ENCODE data around the gene LCN2.

The LCN2 gene

DNA sequence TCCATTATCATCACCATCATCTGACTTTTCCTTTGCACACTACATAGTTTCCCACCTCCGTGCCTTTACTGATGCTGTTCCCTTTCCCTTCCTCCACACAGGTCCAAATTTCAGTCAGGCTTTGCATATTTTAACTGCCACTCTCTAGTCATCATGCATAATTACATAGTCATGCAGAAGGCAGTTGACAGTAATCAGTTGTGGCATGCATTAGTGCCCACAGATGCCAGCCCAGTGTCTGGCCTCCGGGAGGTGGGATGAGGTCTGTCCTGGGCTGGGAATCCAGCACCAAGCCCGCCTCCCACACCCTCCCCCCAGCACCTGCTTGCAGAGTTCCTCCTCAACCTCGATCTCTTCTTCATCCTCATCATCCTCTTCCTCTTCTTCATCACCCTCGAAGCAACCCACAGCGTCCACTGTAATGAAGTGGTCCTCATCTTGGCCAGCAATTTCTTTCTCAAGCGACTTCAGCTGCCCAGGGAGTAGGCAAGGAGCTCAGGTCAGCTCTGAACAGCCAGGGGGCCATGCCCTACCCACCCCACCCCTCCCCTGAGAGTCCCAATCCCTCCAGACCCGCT lies 19.6 kb downstream of the LCN2 start:
- H3K9me3 ChIP-seq (ENCODE audit: control extremely low read depth in 1 of 5, control insufficient read depth in 4 of 5, insufficient read depth in 2 of 5, low read depth in 1 of 5, low read length in 4 of 5) = no peaks in the 10 kb centered on the region
- no peaks in the 10 kb centered on the region for H3K27me3 ChIP-seq (replicated peaks in 2 of 5; ENCODE audit: control insufficient read depth in 4 of 5, insufficient read depth in 5 of 5, low read length in 4 of 5)
- WGBS (ENCODE audit: insufficient coverage) = 100% methylated on average over 8 of the region's 8 CpGs
- no peak overlapping the region for H3K4me3 ChIP-seq (ENCODE audit: control insufficient read depth in 1 of 7, extremely low read depth in 1 of 7, insufficient read depth in 4 of 7, low read depth in 2 of 7, low read length in 6 of 7)
- H3K36me3 ChIP-seq (ENCODE audit: control insufficient read depth in 4 of 4, insufficient read depth in 4 of 4, low read length in 3 of 4) = peaks cover 10 to 63% (median 43%) of the 10 kb centered on the region in 4 experiments
- DNase-seq = peak in 1 of 3 donors; percentile 17
- ChIA-PET POLR2A (no interaction called here), CTCF (interaction anchor here (0.6 kb wide), 2 partner anchors 13 to 20 kb away, joined by 3 read pairs; no protein-coding TSS in a partner anchor)
- no peaks in the 10 kb centered on the region for H3K4me1 ChIP-seq (ENCODE audit: control extremely low read depth in 1 of 4, control insufficient read depth in 4 of 4, insufficient read depth in 4 of 4, low read length in 3 of 4)
- H3K27ac ChIP-seq (ENCODE audit: insufficient read depth in 1 of 2, low read depth in 1 of 2, low read length in 2 of 2, poor library complexity in 1 of 2, severe bottlenecking in 2 of 2) = no peak overlapping the region

DNA sequence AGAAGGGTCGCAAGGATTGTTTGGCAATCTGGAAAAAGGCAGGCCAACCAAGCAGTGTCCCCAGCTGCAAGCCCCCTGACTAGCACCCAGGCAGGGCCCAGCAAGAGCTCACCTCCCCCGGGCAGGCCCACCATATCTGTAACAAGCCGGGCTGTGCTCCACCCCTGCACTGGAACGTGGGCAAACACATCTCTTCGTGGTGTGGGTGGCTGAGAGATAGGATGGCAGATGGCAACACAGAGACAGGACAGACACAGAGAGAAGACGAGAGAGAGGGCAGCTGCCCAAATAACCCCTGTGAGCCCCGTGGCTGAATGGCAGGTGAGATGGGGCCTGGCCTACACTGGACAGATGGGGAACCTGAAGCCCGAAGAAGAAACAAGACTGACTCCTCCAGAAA lies 20.2 kb downstream of the LCN2 start:
- 96% methylated on average over 7 of the region's 8 CpGs for WGBS (ENCODE audit: insufficient coverage)

DNA sequence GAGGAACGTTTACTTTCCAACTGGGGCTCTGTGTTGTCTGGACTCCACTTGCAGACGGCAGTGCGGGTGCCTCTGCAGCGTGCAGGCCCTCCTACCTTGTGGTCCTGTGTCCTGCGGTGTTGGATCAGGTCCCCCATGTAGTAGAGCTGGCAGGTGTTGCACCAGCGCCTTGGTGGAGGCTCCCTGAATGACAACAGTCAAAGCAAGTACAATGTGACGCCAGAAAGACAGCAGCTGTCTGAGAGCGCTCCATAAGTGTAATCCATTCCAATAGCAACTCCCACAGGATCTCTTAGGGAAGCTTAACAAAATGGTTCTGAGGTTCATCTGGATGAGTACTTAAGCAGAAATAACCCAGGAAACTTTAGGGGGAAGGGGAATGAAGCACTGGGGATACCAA lies 20.7 kb downstream of the LCN2 start:
- Histone ChIP-seq H3K4me1 (ENCODE audit: control extremely low read depth in 1 of 4, control insufficient read depth in 4 of 4, insufficient read depth in 4 of 4, low read length in 3 of 4) (no peaks in the 10 kb centered on the region), H3K36me3 (ENCODE audit: control insufficient read depth in 4 of 4, insufficient read depth in 4 of 4, low read length in 3 of 4) (peaks cover 9 to 61% (median 37%) of the 10 kb centered on the region in 4 experiments), H3K27ac (ENCODE audit: insufficient read depth in 1 of 2, low read depth in 1 of 2, low read length in 2 of 2, poor library complexity in 1 of 2, severe bottlenecking in 2 of 2) (no peak overlapping the region), H3K4me3 (ENCODE audit: control insufficient read depth in 1 of 7, extremely low read depth in 1 of 7, insufficient read depth in 4 of 7, low read depth in 2 of 7, low read length in 6 of 7) (no peak overlapping the region), H3K9me3 (ENCODE audit: control extremely low read depth in 1 of 5, control insufficient read depth in 4 of 5, insufficient read depth in 2 of 5, low read depth in 1 of 5, low read length in 4 of 5) (no peaks in the 10 kb centered on the region), H3K27me3 (replicated peaks in 2 of 5; ENCODE audit: control insufficient read depth in 4 of 5, insufficient read depth in 5 of 5, low read length in 4 of 5) (no peaks in the 10 kb centered on the region)
- ChIA-PET CTCF (interaction anchor here (1.0 to 1.2 kb wide), 2 partner anchors 9 to 14 kb away, joined by 3 to 4 read pairs; no protein-coding TSS in a partner anchor), POLR2A (no interaction called here)
- no peak for DNase-seq
- 100% methylated on average over 5 of the region's 8 CpGs for whole genome bisulfite sequencing (ENCODE audit: insufficient coverage)

More for the DNA sequence above, 20.2 kb downstream of the LCN2 start:
- H3K9me3 ChIP-seq (ENCODE audit: control extremely low read depth in 1 of 5, control insufficient read depth in 4 of 5, insufficient read depth in 2 of 5, low read depth in 1 of 5, low read length in 4 of 5) = no peaks in the 10 kb centered on the region
- no peaks in the 10 kb centered on the region for H3K27me3 ChIP-seq (replicated peaks in 2 of 5; ENCODE audit: control insufficient read depth in 4 of 5, insufficient read depth in 5 of 5, low read length in 4 of 5)
- H3K4me1 ChIP-seq (ENCODE audit: control extremely low read depth in 1 of 4, control insufficient read depth in 4 of 4, insufficient read depth in 4 of 4, low read length in 3 of 4) = no peaks in the 10 kb centered on the region
- no peak overlapping the region for H3K27ac ChIP-seq (ENCODE audit: insufficient read depth in 1 of 2, low read depth in 1 of 2, low read length in 2 of 2, poor library complexity in 1 of 2, severe bottlenecking in 2 of 2)
- DNase-seq = no peak
- peaks cover 9 to 61% (median 38%) of the 10 kb centered on the region in 4 experiments for H3K36me3 ChIP-seq (ENCODE audit: control insufficient read depth in 4 of 4, insufficient read depth in 4 of 4, low read length in 3 of 4)
- POLR2A ChIA-PET = no interaction called here
- CTCF ChIA-PET = interaction anchor here (0.6 to 1.2 kb wide), 2 partner anchors 12 to 14 kb away, joined by 3 to 4 read pairs; no protein-coding TSS in a partner anchor
- H3K4me3 ChIP-seq (ENCODE audit: control insufficient read depth in 1 of 7, extremely low read depth in 1 of 7, insufficient read depth in 4 of 7, low read depth in 2 of 7, low read length in 6 of 7) = no peak overlapping the region

DNA sequence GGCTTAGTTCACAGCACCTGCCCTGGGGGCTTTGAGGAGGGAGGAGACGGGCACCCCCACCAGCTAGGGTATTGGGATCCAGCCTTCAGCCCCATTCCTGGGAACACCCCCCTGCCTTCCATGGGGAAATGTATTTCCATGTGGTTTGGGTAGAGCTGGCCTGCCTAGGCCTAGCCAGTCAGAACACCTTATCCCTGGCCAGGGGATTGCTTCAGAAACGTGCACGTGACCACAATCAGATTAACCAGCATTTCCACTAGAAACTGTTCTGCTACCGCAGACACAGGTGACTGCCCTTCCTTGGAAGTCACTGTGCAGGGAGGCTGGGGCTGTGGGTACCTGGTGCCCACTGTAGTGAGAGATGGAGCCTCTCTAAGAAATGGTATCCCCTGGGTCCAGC lies 24.8 kb downstream of the LCN2 start:
- peaks cover 12 to 68% (median 42%) of the 10 kb centered on the region in 4 experiments for H3K36me3 ChIP-seq (ENCODE audit: control insufficient read depth in 4 of 4, insufficient read depth in 4 of 4, low read length in 3 of 4)
- no peak overlapping the region for H3K4me3 ChIP-seq (ENCODE audit: control insufficient read depth in 1 of 7, extremely low read depth in 1 of 7, insufficient read depth in 4 of 7, low read depth in 2 of 7, low read length in 6 of 7)
- CTCF ChIA-PET = interaction anchor here (1.6 kb wide), 1 partner anchor 9 kb away, joined by 8 read pairs; no protein-coding TSS in a partner anchor
- POLR2A ChIA-PET = no interaction called here
- 100% methylated on average over 1 of the region's 4 CpGs for WGBS (ENCODE audit: insufficient coverage)
- no peaks in the 10 kb centered on the region for H3K27me3 ChIP-seq (replicated peaks in 2 of 5; ENCODE audit: control insufficient read depth in 4 of 5, insufficient read depth in 5 of 5, low read length in 4 of 5)
- H3K4me1 ChIP-seq (ENCODE audit: control extremely low read depth in 1 of 4, control insufficient read depth in 4 of 4, insufficient read depth in 4 of 4, low read length in 3 of 4) = no peaks in the 10 kb centered on the region
- no peak overlapping the region for H3K27ac ChIP-seq (ENCODE audit: insufficient read depth in 1 of 2, low read depth in 1 of 2, low read length in 2 of 2, poor library complexity in 1 of 2, severe bottlenecking in 2 of 2)
- DNase-seq = no peak
- H3K9me3 ChIP-seq (ENCODE audit: control extremely low read depth in 1 of 5, control insufficient read depth in 4 of 5, insufficient read depth in 2 of 5, low read depth in 1 of 5, low read length in 4 of 5) = peaks cover 0 to 6% (median 4%) of the 10 kb centered on the region in 5 experiments

DNA sequence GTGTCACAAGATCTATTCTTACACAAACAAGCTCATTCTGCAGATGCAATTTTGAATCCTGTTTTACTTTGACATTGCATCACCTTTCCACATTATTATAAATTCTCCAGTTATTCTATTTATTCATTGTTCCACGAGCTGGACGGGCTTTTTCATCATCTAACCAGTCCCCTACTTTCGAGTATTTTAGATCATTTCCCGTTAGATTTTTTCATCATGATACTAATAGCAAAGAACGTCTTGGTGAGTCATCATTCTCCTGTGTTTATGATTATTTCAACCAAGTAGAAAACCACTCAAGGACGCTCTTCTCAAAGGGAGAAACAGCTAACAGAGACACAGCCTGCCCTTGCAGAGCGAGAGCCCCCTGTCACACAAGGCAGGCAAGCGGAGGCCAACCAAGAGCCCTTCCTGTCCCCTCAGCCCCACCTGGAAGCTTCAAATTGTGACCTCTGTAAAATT lies 25.9 kb downstream of the LCN2 start:
- POLR2A ChIA-PET = no interaction called here
- Histone ChIP-seq H3K4me1 (ENCODE audit: control extremely low read depth in 1 of 4, control insufficient read depth in 4 of 4, insufficient read depth in 4 of 4, low read length in 3 of 4) (no peaks in the 10 kb centered on the region), H3K9me3 (ENCODE audit: control extremely low read depth in 1 of 5, control insufficient read depth in 4 of 5, insufficient read depth in 2 of 5, low read depth in 1 of 5, low read length in 4 of 5) (peaks cover 0 to 14% (median 11%) of the 10 kb centered on the region in 5 experiments), H3K27ac (ENCODE audit: insufficient read depth in 1 of 2, low read depth in 1 of 2, low read length in 2 of 2, poor library complexity in 1 of 2, severe bottlenecking in 2 of 2) (no peak overlapping the region), H3K27me3 (replicated peaks in 2 of 5; ENCODE audit: control insufficient read depth in 4 of 5, insufficient read depth in 5 of 5, low read length in 4 of 5) (no peaks in the 10 kb centered on the region), H3K36me3 (ENCODE audit: control insufficient read depth in 4 of 4, insufficient read depth in 4 of 4, low read length in 3 of 4) (peaks cover 12 to 68% (median 43%) of the 10 kb centered on the region in 4 experiments), H3K4me3 (ENCODE audit: control insufficient read depth in 1 of 7, extremely low read depth in 1 of 7, insufficient read depth in 4 of 7, low read depth in 2 of 7, low read length in 6 of 7) (no peak overlapping the region)
- CTCF ChIA-PET = interaction anchor here (1.1 to 1.6 kb wide), 3 partner anchors 8 to 15 kb away, joined by 3 to 8 read pairs (median 3); no protein-coding TSS in a partner anchor
- DNase-seq = no peak
- 91% methylated on average over 8 of the region's 8 CpGs for WGBS (ENCODE audit: insufficient coverage)

DNA sequence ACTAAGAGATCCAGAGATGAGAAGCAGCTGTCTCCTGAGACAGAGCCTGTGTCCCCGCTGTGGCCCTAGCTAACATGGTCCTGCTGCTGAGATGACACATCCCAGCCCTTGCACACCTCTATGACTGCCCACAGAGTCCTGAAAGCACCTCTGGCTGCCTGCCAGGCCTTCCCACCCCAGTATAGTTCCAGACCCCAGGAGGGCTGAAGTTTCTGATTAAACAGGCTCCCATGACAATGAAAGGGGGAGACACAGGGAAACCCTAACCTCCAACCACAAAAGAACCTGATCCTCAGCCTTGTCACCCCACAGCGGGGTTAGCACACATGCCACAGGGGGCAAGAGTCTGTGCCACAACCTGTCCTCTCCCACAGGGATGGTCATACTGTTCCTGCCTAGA lies 26.5 kb downstream of the LCN2 start:
- no peak for DNase-seq
- POLR2A ChIA-PET = no interaction called here
- WGBS (ENCODE audit: insufficient coverage) = 100% methylated on average over 2 of the region's 2 CpGs
- H3K36me3 ChIP-seq (ENCODE audit: control insufficient read depth in 4 of 4, insufficient read depth in 4 of 4, low read length in 3 of 4) = peaks cover 12 to 70% (median 47%) of the 10 kb centered on the region in 4 experiments
- no peak overlapping the region for H3K4me3 ChIP-seq (ENCODE audit: control insufficient read depth in 1 of 7, extremely low read depth in 1 of 7, insufficient read depth in 4 of 7, low read depth in 2 of 7, low read length in 6 of 7)
- no peak overlapping the region for H3K27ac ChIP-seq (ENCODE audit: insufficient read depth in 1 of 2, low read depth in 1 of 2, low read length in 2 of 2, poor library complexity in 1 of 2, severe bottlenecking in 2 of 2)
- no peaks in the 10 kb centered on the region for H3K27me3 ChIP-seq (replicated peaks in 2 of 5; ENCODE audit: control insufficient read depth in 4 of 5, insufficient read depth in 5 of 5, low read length in 4 of 5)
- H3K9me3 ChIP-seq (ENCODE audit: control extremely low read depth in 1 of 5, control insufficient read depth in 4 of 5, insufficient read depth in 2 of 5, low read depth in 1 of 5, low read length in 4 of 5) = peaks cover 0 to 16% (median 13%) of the 10 kb centered on the region in 5 experiments
- CTCF ChIA-PET = interaction anchor here (1.1 kb wide), 2 partner anchors 10 to 14 kb away, joined by 3 read pairs; no protein-coding TSS in a partner anchor
- no peaks in the 10 kb centered on the region for H3K4me1 ChIP-seq (ENCODE audit: control extremely low read depth in 1 of 4, control insufficient read depth in 4 of 4, insufficient read depth in 4 of 4, low read length in 3 of 4)

DNA sequence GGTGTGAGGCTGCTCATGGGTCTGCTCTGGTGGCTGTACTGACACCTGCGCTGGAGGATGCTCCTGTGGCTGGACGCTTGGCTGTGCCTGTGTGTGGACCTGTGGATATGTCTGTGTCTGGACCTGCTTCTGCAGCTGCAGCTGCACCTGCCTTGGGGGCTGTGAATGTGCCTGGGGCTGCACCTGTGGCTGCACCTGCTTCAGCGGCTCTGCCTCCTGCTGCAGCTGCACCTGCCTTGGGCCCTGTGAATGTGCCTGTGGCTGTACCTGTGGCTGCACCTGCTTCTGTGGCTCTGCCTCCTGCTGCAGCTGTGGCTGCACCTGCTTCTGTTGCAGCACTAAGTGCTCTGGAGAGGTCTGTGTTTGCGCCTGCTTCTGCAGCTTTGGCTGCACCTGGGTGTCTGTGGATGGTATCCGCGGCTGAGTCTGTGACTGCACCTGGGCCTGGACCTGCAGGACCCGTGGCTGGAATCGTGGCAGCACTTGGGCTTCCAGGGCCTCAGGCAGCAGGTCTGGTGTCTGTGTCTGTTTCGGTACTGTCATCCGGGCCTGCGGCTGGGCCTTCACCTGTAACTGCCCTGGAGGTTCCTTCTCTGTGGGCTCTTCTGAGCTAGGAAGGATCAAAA lies 29.7 kb downstream of the LCN2 start:
- no peak for DNase-seq
- peaks cover 0 to 16% (median 13%) of the 10 kb centered on the region in 5 experiments for H3K9me3 ChIP-seq (ENCODE audit: control extremely low read depth in 1 of 5, control insufficient read depth in 4 of 5, insufficient read depth in 2 of 5, low read depth in 1 of 5, low read length in 4 of 5)
- H3K4me3 ChIP-seq (ENCODE audit: control insufficient read depth in 1 of 7, extremely low read depth in 1 of 7, insufficient read depth in 4 of 7, low read depth in 2 of 7, low read length in 6 of 7) = no peak overlapping the region
- no peaks in the 10 kb centered on the region for H3K4me1 ChIP-seq (ENCODE audit: control extremely low read depth in 1 of 4, control insufficient read depth in 4 of 4, insufficient read depth in 4 of 4, low read length in 3 of 4)
- ChIA-PET POLR2A (no interaction called here), CTCF (no interaction called here)
- H3K36me3 ChIP-seq (ENCODE audit: control insufficient read depth in 4 of 4, insufficient read depth in 4 of 4, low read length in 3 of 4) = peaks cover 15 to 81% (median 57%) of the 10 kb centered on the region in 4 experiments
- H3K27ac ChIP-seq (ENCODE audit: insufficient read depth in 1 of 2, low read depth in 1 of 2, low read length in 2 of 2, poor library complexity in 1 of 2, severe bottlenecking in 2 of 2) = no peak overlapping the region
- no peaks in the 10 kb centered on the region for H3K27me3 ChIP-seq (replicated peaks in 2 of 5; ENCODE audit: control insufficient read depth in 4 of 5, insufficient read depth in 5 of 5, low read length in 4 of 5)
- WGBS (ENCODE audit: insufficient coverage) = 93% methylated on average over 9 of the region's 11 CpGs

Measured in common myeloid progenitor, CD34-positive (primary cell).